GM18519 (cell line): Measurements from ENCODE around the gene LMAN1L.

ENCODE experiments used
- ATAC-seq: cut with Tn5 transposase; IDR thresholded peaks from one replicate; pipeline ENCODE4 v1.9.1; 2021; ENCODE audit warnings: mild to moderate bottlenecking, moderate library complexity; ENCODE audit not compliant: unreplicated experiment, low FRiP score

The LMAN1L gene

GRCh38 chr15:74833376-74834107 is 20.9 kb downstream of the LMAN1L start:
- ATAC-seq: no peak

- no peak for ATAC-seq
Observed at GRCh38 chr15:74835312-74835823, 22.7 kb downstream of the LMAN1L start.

GRCh38 chr15:74836846-74837245 is 24.2 kb downstream of the LMAN1L start:
- ATAC-seq: no peak

GRCh38 chr15:74837482-74838136 is 25.0 kb downstream of the LMAN1L start:
- no peak for ATAC-seq

DNA sequence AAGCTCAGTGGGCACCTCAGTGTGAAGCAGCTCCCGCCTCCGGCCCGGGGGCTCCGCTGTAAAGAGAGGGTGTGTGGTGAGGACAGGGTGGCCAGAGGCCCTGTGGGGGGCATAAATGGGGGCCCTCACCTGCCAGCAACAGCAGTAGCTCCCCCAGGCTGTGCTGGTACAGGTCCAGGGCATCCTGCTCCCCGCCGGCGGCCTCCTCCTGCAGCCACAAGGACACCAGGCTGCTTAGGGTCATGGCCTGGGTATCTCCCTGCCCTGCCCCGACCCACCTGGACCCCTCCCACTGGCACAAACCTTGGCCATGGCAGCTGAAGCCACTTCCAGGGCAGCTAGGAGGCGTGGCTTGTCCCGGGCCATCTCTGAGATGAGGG is 25.5 kb downstream of the LMAN1L start:
- ATAC-seq: no peak

GRCh38 chr15:74838746-74839525 is 26.3 kb downstream of the LMAN1L start:
- ATAC-seq: no peak

GRCh38 chr15:74839526-74840395 is 27.1 kb downstream of the LMAN1L start:
- no peak for ATAC-seq

- no peak for ATAC-seq
Observed at GRCh38 chr15:74840851-74841775, 28.5 kb downstream of the LMAN1L start.

- ATAC-seq: no peak
Observed at GRCh38 chr15:74841891-74842373, 29.3 kb downstream of the LMAN1L start.

- peak; percentile 70 for ATAC-seq
Observed at GRCh38 chr15:74842581-74843444, 30.2 kb downstream of the LMAN1L start, which contains the start of gene ULK3. Gene ULK3 (minus strand): TSS chr15:74843156. CDS start chr15:74843105, 51 bp downstream.

- ATAC-seq: no peak
Observed at GRCh38 chr15:74843445-74843828, 30.8 kb downstream of the LMAN1L start.

DNA sequence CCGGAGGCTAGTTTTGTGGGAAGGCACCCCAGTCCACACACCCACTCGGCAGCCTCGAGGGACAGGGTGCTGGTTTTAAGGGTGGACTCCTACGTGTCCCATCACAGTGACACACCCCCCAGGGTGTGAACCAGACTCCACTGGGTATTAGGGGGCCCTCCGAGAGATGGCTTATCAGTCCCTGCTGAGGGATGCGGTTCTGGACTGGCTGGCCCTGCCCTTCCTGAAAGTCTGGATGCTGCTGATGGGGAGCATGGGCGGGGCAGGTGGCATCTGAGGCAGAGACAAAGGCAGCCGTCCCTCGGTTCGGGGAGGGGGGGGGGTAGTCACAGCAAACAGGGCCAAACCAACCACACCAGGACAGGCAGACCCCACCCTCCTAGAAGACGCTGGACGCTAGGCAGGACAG is 31.3 kb downstream of the LMAN1L start:
- no peak for ATAC-seq

- ATAC-seq: no peak
Observed at GRCh38 chr15:74844319-74845207, 31.9 kb downstream of the LMAN1L start.

GRCh38 chr15:74845208-74845568 is 32.6 kb downstream of the LMAN1L start:
- ATAC-seq: no peak

- ATAC-seq: no peak
Observed at GRCh38 chr15:74845581-74845980, 32.9 kb downstream of the LMAN1L start.

DNA sequence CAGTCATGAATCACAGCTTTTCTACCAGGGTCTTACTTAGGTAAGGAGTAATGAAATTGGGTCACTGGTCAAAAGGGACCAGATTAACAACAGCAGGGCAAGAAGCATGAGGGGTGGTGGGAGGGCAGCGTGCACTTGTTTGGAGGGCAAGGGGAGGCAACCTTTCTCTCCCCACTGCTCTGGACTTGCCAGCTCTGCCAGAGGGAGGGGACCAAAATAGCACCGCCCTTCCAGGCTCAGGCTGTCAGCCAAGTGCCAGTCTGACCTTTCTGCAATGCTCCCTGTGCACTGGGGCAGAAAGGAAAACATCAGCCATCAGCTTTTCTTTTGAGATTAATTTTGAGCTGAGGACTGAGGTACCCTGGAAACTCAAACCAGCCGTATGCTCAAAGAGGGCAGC is 34.8 kb downstream of the LMAN1L start:
- ATAC-seq: no peak

DNA sequence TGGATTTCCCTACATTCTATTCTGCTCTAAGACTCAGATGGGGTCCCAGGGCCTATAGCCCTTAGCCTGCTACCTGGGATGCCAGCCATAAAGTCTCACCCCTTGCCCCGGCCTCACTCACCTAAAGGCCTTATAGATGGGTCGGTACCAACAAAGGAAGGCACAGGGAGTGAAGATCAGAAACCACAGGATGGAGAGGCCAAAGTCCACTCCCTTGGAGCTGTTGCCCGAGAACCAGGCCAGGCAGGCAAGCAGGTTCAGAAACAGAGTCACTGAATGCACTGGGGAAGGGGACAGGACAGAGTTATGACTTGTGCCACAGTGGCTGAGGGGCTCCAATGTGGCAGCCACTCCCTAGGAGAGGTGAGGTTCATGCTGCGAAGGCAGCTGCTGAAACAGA is 37.8 kb downstream of the LMAN1L start:
- ATAC-seq: no peak
